NCI-H2196 treated with DMSO at 0.1 percent for 48 hours (cell line): Measurements from ENCODE around the gene KCTD16.
A peak's percentile ranks its signal among the peaks of the same experiment; 100 is the strongest.

Source experiments
- DNase-seq: peaks from one replicate; lab custom pipeline; 2025; ENCODE audit not compliant: unreplicated experiment; lab: John Stamatoyannopoulos, UW

KCTD16 gene

GRCh38 chr5:144170276-144171024 is at the start of gene KCTD16, which contains the start of gene YIPF5:
KCTD16 (plus strand) TSS chr5:144170873.
YIPF5 (minus strand) TSS chr5:144170659; CDS start chr5:144169955, 704 bp downstream.
- peak; percentile 98 for DNase-seq

DNA sequence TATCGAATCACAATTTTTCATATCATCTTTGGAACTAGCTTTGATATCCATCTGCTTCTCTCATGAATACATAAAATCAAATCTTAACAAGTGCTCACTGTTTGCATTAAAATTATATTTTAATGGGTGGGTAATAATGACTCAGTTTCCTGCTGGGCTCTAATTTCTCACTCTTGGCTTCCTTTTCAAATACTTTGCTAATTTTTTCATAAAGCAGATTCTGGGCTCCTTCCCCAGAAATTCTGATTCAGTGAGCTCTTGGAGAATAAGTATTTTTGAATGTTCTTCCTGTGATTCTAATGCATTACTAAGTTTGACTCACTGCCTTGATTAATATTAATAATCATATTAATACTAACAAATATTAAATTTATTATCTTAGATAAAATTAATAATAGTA is 49.1 kb upstream of the KCTD16 start:
- DNase-seq = no peak

GRCh38 chr5:144122081-144122480 is 48.6 kb upstream of the KCTD16 start:
- DNase-seq = no peak

DNA sequence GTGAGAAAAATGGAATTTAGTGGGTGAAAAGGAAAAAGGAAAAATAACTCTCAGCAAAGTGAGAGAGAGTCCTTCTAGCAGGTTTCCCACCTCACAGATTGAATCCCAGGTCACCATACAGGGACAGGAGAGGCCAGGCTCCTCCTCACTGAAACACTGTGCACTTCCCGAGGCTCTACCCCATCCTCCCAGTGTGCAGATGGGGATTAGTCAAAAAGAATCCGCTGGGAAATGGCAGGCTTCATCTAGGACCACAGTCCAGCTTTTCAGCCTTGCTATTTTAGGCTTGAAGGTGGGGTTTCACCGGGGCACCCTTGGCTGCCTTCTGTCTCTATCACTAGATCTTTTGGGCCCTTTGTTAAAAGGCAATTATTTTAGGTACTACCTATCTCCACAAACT is 48.0 kb upstream of the KCTD16 start:
- no peak for DNase-seq

DNA sequence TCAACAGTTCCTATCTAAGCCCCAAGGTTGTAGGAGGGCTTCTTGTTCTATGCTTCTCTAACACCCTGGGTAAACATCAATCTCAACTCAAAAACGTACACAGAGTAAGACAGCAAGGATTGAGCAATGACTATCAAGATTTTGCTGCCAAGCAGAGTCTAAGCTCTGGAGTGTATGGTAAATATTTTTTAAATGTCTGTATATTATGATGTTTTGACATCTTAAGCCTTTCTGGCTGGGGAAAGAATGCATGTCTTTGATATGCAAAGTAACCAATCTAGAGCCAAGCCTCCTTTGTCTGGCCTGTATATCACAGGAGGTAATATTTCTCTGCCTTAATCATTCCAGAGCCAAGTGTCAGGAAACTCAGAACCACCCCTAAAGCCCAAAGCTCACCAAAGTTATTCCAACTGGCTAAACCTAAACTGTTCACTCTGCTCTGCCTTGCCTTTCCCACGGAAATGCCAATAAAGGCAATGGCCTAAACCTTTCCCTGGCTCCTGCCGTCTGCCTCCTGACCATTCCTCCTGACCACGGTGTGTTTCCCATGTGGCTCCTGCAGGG is 45.4 kb upstream of the KCTD16 start:
- no peak for DNase-seq

DNA sequence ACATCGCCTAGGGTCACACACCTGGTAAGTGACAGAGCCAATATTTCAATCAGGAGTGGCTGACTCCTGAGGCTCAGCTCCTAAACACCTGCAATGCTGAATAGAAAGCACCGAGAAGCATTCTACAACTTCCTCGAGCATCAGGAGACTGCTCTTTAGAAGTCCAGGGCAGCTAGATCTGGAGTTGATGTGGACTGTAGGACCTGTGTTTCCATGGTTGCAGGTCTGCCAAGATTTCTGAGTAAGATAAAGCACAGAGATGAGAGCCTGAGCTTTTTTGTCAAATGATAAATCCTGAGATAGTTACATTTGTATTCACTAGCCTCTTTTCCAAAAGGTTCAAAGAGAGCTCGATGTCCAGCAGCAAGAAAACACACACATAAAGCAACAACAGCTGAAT is 44.0 kb upstream of the KCTD16 start:
- no peak for DNase-seq

DNA sequence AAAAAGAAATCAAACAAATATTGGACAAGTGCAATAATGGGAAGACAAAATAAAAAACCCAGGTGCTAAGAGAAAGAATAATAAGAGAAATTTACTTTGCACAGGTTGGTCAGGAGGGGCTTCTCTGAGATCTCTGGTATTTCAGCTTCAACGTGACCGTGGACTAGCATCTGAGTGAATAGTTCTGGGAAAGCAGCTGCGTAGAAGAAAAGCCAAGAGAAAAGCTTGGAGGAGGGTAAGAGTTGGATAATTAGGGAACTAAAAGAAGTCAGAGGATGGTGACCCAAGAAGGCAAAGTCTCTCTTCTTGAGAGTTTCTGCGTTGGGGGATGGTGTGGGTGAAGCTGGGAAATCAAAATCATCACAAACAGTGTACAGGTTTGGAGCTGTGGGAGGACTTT is 41.8 kb upstream of the KCTD16 start:
- DNase-seq = no peak

- DNase-seq = no peak
Measured at GRCh38 chr5:144130306-144130705, 40.4 kb upstream of the KCTD16 start.

DNA sequence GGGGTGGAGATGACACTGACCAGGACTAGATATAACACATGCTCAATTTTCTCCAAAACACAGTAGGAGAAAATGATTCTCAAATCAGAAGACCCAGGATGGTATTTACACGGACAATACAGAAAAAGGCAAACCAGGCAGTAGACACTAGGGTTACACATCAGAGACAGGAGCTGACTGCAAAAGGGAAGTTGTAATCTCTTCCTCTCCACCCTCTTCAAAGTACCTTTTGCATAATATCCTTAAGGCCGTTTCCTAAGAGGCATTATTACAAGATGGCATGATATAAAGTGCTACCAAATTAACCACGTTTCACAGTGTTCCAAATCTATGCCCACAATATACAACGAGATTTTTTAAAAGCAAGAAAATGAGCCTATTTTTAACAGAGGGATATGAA is 39.4 kb upstream of the KCTD16 start:
- DNase-seq = no peak

DNA sequence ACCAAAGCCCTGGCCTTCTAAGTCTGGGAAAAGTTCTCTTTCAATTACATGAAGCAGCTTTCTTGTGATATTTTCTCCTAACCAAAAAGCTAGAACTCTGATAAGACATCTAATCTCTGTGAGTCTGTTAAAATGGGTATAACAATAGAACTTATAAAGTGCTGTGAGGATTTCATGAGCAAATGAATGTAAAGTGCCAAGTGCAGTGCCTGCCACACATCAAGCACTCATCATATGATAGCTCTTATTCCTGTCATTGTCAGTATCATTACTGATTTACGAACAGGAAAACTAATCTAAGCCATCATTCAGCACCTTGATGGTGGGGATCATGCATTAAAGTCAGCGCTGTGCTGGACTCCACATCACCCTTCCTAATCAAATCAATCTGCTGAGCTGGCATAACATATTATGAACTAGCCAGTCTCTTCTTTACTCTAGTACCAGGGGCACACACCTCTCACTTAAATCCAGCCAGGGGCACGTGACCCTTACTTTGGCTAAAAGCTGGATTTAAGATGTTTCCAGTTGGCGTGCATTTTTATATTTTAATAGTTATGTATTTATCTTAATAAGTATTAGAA is 37.5 kb upstream of the KCTD16 start:
- DNase-seq = no peak

- DNase-seq = no peak
Measured at GRCh38 chr5:144134194-144134826, 36.4 kb upstream of the KCTD16 start.

DNA sequence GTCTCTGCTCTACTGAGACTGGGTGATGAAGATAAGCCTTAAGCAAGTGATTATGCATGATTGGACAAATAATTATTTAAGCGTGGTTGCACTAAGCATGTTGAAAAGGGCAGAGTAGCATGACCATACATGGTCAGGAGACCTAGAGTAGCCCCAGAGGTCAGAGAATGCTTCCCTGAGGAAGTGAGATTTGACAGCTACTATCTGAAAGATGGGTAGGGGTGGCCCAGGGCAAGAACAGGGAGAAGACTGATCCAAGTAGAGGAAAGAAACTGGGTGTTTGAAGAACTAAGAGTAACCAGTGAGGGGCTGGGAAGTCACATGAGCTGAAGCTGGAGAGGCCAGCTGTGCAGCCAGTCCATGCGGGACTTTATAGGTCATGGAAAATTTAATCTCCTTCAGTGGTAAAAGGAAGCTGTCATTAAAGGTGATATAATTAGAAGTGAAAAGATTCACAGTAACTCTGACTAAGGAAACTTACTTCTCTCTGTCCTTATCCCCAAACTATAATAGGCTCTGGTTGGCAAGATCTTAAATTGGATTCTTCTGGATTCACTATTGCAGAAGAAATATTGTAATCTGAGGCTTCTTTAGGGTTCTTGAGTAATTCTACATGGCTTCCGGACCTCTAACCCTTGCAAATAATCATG is 35.4 kb upstream of the KCTD16 start:
- DNase-seq = no peak

DNA sequence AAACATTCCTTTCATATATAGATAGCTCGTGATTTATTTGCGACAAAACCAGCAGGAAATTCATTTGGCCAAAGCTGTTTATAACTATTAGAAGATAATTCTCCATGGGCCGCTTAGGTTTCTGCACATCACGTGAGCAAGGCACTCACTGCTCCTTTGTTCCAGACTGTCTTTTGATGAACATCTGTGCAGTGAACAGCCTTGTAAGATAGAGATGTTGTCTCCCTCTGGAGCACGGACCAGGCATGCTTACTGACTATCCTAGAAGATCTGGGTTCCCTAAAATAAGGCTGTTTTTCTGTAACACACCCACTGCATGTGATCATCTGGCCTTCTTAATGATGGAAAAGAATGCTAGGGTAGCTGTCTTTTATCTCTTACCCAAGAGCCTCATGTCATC is 31.1 kb upstream of the KCTD16 start:
- DNase-seq = no peak

- no peak for DNase-seq
Measured at GRCh38 chr5:144141585-144141984, 29.1 kb upstream of the KCTD16 start.

DNA sequence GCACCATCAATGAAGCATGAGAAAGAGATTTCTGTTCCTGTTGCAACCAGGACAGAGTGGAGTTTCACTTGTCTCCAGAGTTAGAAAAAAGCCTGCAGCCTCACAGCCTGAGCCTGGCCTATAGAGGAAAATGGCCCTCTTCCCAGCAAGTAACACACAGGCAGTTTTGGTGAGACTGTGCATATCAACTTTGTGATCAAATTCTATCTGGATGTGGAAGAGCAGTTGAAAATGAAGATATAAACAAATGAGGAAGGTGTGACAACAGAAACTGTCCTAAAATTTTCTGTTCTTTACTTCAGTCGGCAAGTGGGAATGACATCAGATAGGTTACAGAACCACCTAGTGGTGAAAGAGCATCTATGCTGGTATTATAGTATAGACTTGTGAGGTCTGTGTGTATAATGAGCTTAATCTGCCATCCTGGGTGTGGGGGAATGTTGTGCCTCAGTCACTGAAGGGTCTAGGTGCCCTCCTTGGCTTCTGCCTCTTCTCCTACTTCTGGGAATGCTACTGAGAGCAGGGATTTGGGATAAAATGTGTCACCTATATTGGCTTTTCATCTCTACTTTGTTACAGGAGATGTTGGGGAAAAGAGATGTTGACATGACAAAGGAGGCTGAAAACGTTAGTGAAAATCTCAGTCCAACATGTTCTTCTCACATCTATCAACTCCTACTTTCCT is 28.4 kb upstream of the KCTD16 start:
- peak; percentile 35 for DNase-seq

DNA sequence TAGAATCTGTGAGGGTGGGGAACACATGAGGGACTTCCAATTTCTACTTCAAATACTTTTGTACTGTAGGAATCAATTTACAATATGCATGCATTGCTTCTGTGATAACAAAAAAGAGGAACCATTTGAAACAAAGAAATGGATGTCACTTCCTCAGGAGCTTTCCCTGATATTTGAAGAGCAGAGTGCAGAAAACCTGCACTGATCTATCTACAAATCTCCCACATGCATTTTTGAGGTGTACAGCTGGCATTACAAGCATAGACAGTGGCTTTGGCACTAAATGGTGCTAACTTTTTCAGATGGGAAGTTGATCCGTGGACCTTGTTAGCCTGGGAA is 27.9 kb upstream of the KCTD16 start:
- no peak for DNase-seq

- DNase-seq = no peak
Measured at GRCh38 chr5:144143625-144144024, 27.0 kb upstream of the KCTD16 start.

DNA sequence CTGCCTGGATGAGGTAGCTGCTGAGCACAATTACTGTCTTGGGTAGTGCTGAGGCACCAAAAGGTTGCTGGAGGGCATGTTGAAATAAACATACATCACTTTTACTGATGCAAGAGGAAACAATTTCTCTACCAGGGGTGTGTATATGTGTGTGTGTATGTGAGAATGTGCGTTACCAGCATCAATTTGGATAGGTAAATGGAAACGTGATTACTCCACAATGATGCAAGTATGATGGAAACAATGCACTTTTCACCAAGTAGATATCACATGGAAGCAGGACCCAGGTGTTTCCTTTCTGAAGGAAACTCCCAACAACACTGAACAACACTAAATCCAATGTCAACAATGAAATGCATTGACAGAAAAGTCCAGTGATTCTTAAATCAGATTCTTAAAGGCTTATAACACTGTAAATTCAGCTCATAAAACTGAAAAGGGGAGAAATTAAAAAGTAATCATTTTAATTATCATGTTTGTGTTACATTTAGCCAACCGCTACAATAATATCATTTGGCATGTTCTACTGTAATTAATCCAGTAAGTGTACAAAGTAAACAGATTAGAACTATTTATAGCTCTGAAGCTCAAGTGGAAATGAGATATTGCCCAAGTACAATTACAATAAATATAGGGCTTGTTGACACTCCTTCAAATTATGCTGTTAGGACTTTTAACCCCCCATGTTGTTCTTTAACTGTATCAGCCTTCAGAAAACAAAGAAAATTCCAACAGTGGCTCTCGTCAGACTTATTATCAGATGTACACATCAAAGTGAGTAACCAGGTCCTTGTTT is 25.5 kb upstream of the KCTD16 start:
- DNase-seq = no peak

GRCh38 chr5:144151026-144151425 is 19.6 kb upstream of the KCTD16 start:
- no peak for DNase-seq

GRCh38 chr5:144156767-144157171 is 13.9 kb upstream of the KCTD16 start:
- DNase-seq = no peak
